Fibroblast of lung (primary cell): ENCODE results near the gene RANBP3.

ENCODE experiments used
- EZH2 ChIP-seq: IDR thresholded peaks from 2 replicates; pipeline ENCODE4 v1.5.1; 2012; ENCODE audit warnings: low read length, control low read depth, mild to moderate bottlenecking; ENCODE audit errors: missing control alignments
- TF ChIP-seq, protein P1 (sequence below), 2 donors: IDR thresholded peaks in 1 of 2; conservative IDR thresholded peaks in 1 of 2; 1 replicate in 1 of 2; 2 replicates in 1 of 2; pipeline ENCODE4 v1.5.1; 2011 to 2012; ENCODE audit warnings: low read length in 2 of 2, control low read depth in 1 of 2, inconsistent platforms in 1 of 2, low read depth in 1 of 2, mild to moderate bottlenecking in 1 of 2

DNA sequence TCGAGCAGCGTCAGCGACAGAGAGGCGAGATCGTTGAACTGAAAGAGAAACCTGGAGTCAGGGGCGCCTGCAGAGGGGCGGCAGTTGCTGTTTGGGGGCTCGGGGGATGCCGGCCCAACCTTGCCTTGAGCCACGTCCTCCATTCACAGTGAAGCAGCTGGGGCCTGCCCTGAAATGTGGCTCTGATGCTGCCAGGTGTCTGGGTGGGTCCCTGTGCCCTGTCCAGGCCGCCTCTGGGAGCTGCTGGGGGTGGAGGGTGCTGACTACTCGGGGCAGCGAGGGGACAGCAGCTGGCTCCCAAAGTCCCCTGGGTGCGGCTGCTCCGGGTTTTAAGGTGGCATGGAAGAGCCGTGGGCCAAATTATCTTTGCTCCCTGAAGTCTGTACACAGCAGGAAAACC lies 17.7 kb upstream of the RANBP3 start:
- TF ChIP-seq EZH2, result no peak
- TF ChIP-seq, protein P1, sequence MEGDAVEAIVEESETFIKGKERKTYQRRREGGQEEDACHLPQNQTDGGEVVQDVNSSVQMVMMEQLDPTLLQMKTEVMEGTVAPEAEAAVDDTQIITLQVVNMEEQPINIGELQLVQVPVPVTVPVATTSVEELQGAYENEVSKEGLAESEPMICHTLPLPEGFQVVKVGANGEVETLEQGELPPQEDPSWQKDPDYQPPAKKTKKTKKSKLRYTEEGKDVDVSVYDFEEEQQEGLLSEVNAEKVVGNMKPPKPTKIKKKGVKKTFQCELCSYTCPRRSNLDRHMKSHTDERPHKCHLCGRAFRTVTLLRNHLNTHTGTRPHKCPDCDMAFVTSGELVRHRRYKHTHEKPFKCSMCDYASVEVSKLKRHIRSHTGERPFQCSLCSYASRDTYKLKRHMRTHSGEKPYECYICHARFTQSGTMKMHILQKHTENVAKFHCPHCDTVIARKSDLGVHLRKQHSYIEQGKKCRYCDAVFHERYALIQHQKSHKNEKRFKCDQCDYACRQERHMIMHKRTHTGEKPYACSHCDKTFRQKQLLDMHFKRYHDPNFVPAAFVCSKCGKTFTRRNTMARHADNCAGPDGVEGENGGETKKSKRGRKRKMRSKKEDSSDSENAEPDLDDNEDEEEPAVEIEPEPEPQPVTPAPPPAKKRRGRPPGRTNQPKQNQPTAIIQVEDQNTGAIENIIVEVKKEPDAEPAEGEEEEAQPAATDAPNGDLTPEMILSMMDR (conservative IDR thresholded peaks at IDR 0.05 in 1 of 2, IDR thresholded peaks at IDR 0.05 in 1 of 2; ENCODE audit: low read depth in 1 of 2, low read length in 2 of 2), result no peak
